H1 (cell line): Measurements from ENCODE around the gene NCAPD3. TPM values are rescaled to one million over a fixed set of nuclear protein-coding genes. Genes with fewer than 3 reads are reported as not detected.

Experiments used
- CTCF ChIA-PET: fragments of 300-600 bp; sonication (Branson Sonifier 250); formaldehyde crosslinking; loops from one replicate; lab custom pipeline; 2021; ENCODE audit not compliant: partially characterized antibody; lab: Charles Lee
- POLR2A ChIA-PET: fragments of 300-600 bp; sonication (Branson Sonifier 250); formaldehyde crosslinking; loops from one replicate; lab custom pipeline; 2021; ENCODE audit warnings: inconsistent platforms; ENCODE audit not compliant: partially characterized antibody; lab: Charles Lee
- DNase-seq, 2 experiments: peaks; one replicate each; pipeline versions ENCODE4 v3.0.0 to v3.0.0-alpha.2; 2010 to 2022; ENCODE audit warnings: low spot score in 2 of 2, low read depth in 1 of 2, mixed read lengths in 1 of 2
- FAIRE-seq: peaks from 2 replicates; lab custom pipeline; 2011; peaks lifted over from hg19 to GRCh38; lab: Jason Lieb, UNC
- H2AFZ ChIP-seq: 2 replicates; pipeline ENCODE4 v1.8.1; 2012; ENCODE audit warnings: low read length, inconsistent platforms
- H2AK5ac ChIP-seq: 2 replicates; pipeline ENCODE4 v1.6.1; 2013; ENCODE audit warnings: low read depth, low read length
- H2BK120ac ChIP-seq: replicated peaks from 2 replicates; pipeline ENCODE3; 2013; ENCODE audit warnings: low read depth, low read length, inconsistent platforms
- H2BK12ac ChIP-seq: 2 replicates; pipeline ENCODE4 v1.6.1; 2013; ENCODE audit warnings: low read depth, low read length
- H2BK15ac ChIP-seq: 2 replicates; pipeline ENCODE4 v1.6.1; 2013; ENCODE audit warnings: low read length
- H2BK20ac ChIP-seq: 2 replicates; pipeline ENCODE4 v1.6.1; 2013; ENCODE audit warnings: low read length
- H2BK5ac ChIP-seq: 2 replicates; pipeline ENCODE4 v1.6.1; 2013; ENCODE audit warnings: low read depth, low read length
- H3K14ac ChIP-seq: 2 replicates; pipeline ENCODE4 v1.6.1; 2013; ENCODE audit warnings: inconsistent platforms; ENCODE audit not compliant: insufficient read length
- H3K18ac ChIP-seq: 2 replicates; pipeline ENCODE4 v1.6.1; 2013; ENCODE audit warnings: low read length; ENCODE audit errors: extremely low read depth
- H3K23ac ChIP-seq: 2 replicates; pipeline ENCODE4 v1.6.1; 2013; ENCODE audit warnings: inconsistent platforms; ENCODE audit not compliant: insufficient read length
- H3K23me2 ChIP-seq: 2 replicates; pipeline ENCODE4 v1.6.1; 2013; ENCODE audit warnings: low read depth, low read length
- H3K27ac ChIP-seq: 2 replicates; pipeline ENCODE4 v1.6.1; 2011; ENCODE audit warnings: low read depth, low read length, inconsistent platforms
- H3K27me3 ChIP-seq, 4 experiments: replicated peaks in 1 of 4; 1 replicate in 1 of 4; 2 replicates in 3 of 4; pipeline versions ENCODE4 v1.6.1 to v1.8.1; 2011 to 2013; ENCODE audit warnings: low read length in 3 of 4, mild to moderate bottlenecking in 3 of 4, inconsistent platforms in 2 of 4, mixed read lengths in 2 of 4, moderate library complexity in 1 of 4; ENCODE audit not compliant: control insufficient read depth in 3 of 4, insufficient read depth in 3 of 4; ENCODE audit errors: extremely low read depth in 1 of 4
- H3K36me3 ChIP-seq, 4 experiments: 2 replicates each; pipeline versions ENCODE4 v1.6.1 to v1.8.1; 2011 to 2013; ENCODE audit warnings: mild to moderate bottlenecking in 4 of 4, low read length in 3 of 4, moderate library complexity in 2 of 4, control low read depth in 1 of 4, inconsistent platforms in 1 of 4; ENCODE audit not compliant: insufficient read depth in 4 of 4, control insufficient read depth in 2 of 4
- H3K4ac ChIP-seq: replicated peaks from 2 replicates; pipeline ENCODE3; 2013; ENCODE audit warnings: low read length, low read depth, mixed read lengths, inconsistent platforms; ENCODE audit not compliant: insufficient read length
- H3K4me1 ChIP-seq, 4 experiments: replicated peaks in 1 of 4; 1 replicate in 1 of 4; 2 replicates in 3 of 4; pipeline versions ENCODE4 v1.6.1 to v1.8.1; 2011 to 2013; ENCODE audit warnings: low read length in 3 of 4, inconsistent platforms in 2 of 4, mixed read lengths in 1 of 4; ENCODE audit not compliant: insufficient read depth in 4 of 4, control insufficient read depth in 3 of 4
- H3K4me2 ChIP-seq, 2 experiments: 2 replicates each; pipeline versions ENCODE4 v1.6.1 to v1.8.1; 2011 to 2013; ENCODE audit warnings: low read depth in 2 of 2, low read length in 2 of 2, control low read depth in 1 of 2, inconsistent platforms in 1 of 2, mild to moderate bottlenecking in 1 of 2; ENCODE audit not compliant: insufficient read depth in 1 of 2
- H3K4me3 ChIP-seq, 4 experiments: fragments of 200-600, 300-600 bp in 1 of 4; sonication (generic), shearing (Covaris generic), sonication (Bioruptor Twin) in 1 of 4; 2 replicates each; pipeline versions ENCODE4 v1.5.1 to v1.8.1; 2011 to 2016; ENCODE audit warnings: low read length in 4 of 4, low read depth in 3 of 4, control low read depth in 2 of 4, inconsistent platforms in 2 of 4, mild to moderate bottlenecking in 2 of 4, mixed read lengths in 1 of 4, moderate library complexity in 1 of 4; ENCODE audit not compliant: insufficient read depth in 2 of 4; ENCODE audit errors: extremely low read depth in 1 of 4
- H3K56ac ChIP-seq: replicated peaks from 2 replicates; pipeline ENCODE3; 2013; ENCODE audit warnings: low read depth, mild to moderate bottlenecking, mixed read lengths, low read length, inconsistent platforms; ENCODE audit not compliant: insufficient read length
- H3K79me1 ChIP-seq: 2 replicates; pipeline ENCODE4 v1.6.1; 2013; ENCODE audit warnings: low read depth, low read length, control low read depth
- H3K79me2 ChIP-seq, 2 experiments: 2 replicates each; pipeline versions ENCODE4 v1.6.1 to v1.8.1; 2012 to 2013; ENCODE audit warnings: low read length in 2 of 2, mild to moderate bottlenecking in 2 of 2, inconsistent platforms in 1 of 2; ENCODE audit not compliant: insufficient read depth in 2 of 2, control insufficient read depth in 1 of 2
- H3K9ac ChIP-seq, 4 experiments: replicated peaks in 1 of 4; 1 replicate in 1 of 4; 2 replicates in 3 of 4; pipeline versions ENCODE4 v1.6.1 to v1.8.1; 2011 to 2013; ENCODE audit warnings: low read depth in 3 of 4, low read length in 3 of 4, control low read depth in 2 of 4, mild to moderate bottlenecking in 2 of 4, moderate library complexity in 2 of 4, inconsistent platforms in 1 of 4; ENCODE audit errors: extremely low read depth in 1 of 4
- H3K9me3 ChIP-seq, 2 experiments: 2 replicates each; pipeline versions ENCODE4 v1.6.1 to v1.8.1; 2012 to 2013; ENCODE audit warnings: mild to moderate bottlenecking in 2 of 2, moderate library complexity in 2 of 2, control low read depth in 1 of 2, inconsistent platforms in 1 of 2, low read depth in 1 of 2, low read length in 1 of 2, mixed read lengths in 1 of 2; ENCODE audit not compliant: insufficient read depth in 2 of 2
- H4K20me1 ChIP-seq, 2 experiments: replicated peaks in 1 of 2; 2 replicates each; pipeline versions ENCODE3 to v1.8.1; 2011 to 2013; ENCODE audit warnings: inconsistent platforms in 2 of 2, low read length in 2 of 2, mild to moderate bottlenecking in 1 of 2; ENCODE audit not compliant: insufficient read depth in 2 of 2, control insufficient read depth in 1 of 2
- H4K5ac ChIP-seq: 2 replicates; pipeline ENCODE4 v1.6.1; 2013; ENCODE audit warnings: low read length, low read depth, mixed read lengths, inconsistent platforms; ENCODE audit not compliant: insufficient read length
- H4K8ac ChIP-seq: 2 replicates; pipeline ENCODE4 v1.8.0; 2013; ENCODE audit warnings: mild to moderate bottlenecking, moderate library complexity, low read length, inconsistent platforms; ENCODE audit not compliant: insufficient read depth; ENCODE audit errors: extremely low read depth
- H4K91ac ChIP-seq: replicated peaks from 2 replicates; pipeline ENCODE3; 2013; ENCODE audit warnings: low read length, mixed read lengths, inconsistent platforms; ENCODE audit not compliant: insufficient read length
- CBX5 ChIP-seq: fragments of 300-800, 300-1000 bp; sonication (generic); IDR thresholded peaks from 2 replicates; pipeline ENCODE4 v1.7.1; 2016; ENCODE audit warnings: antibody characterized with exemption, low read length, low read depth
- JUN ChIP-seq: IDR thresholded peaks from 2 replicates; pipeline ENCODE4 v1.6.1; 2011; ENCODE audit warnings: low read depth, mild to moderate bottlenecking, improper control_type of control experiment, low read length
- NRF1 ChIP-seq: IDR thresholded peaks from 2 replicates; pipeline ENCODE4 v1.6.1; 2011; ENCODE audit warnings: mild to moderate bottlenecking, low read depth, low read length, improper control_type of control experiment
- SP1 ChIP-seq: IDR thresholded peaks from 2 replicates; pipeline ENCODE4 v1.6.1; 2011; ENCODE audit warnings: low read depth, low read length
- TEAD4 ChIP-seq: IDR thresholded peaks from 2 replicates; pipeline ENCODE4 v1.6.1; 2012; ENCODE audit warnings: low read depth, low read length, inconsistent platforms, mixed read lengths
- WGBS, 2 experiments: shearing (Covaris generic) in 1 of 2; methylation state at CpG; one replicate each; pipeline versions ENCODE4 v1.1.6 to v1.1.7; 2013 to 2015; ENCODE audit warnings: low lambda C conversion rate in 2 of 2, mixed read lengths in 2 of 2, inconsistent platforms in 1 of 2, low coverage in 1 of 2, missing lambda C conversion rate in 1 of 2; ENCODE audit not compliant: insufficient replicate concordance in 2 of 2, insufficient coverage in 1 of 2, insufficient read length in 1 of 2; ENCODE audit errors: extremely low coverage in 1 of 2, missing lambda C conversion rate in 1 of 2; 5-methylcytosine and 5-hydroxymethylcytosine counted together
- polyA plus RNA-seq, 7 experiments: library from polyadenylated mRNA; depleted of rRNA in 3 of 7; stranded (reverse) in 5 of 7; unstranded in 2 of 7; fragments of >200 nt in 5 of 7; fragments of 200-250 nt in 2 of 7; gene quantifications; 1 replicate in 5 of 7; 2 replicates in 1 of 7; 4 replicates in 1 of 7; pipeline versions ENCODE4 v1.2.1 to v1.2.3, GENCODE V29; 2011 to 2013; ENCODE audit warnings: missing spikeins in 2 of 7, mixed read lengths in 2 of 7
- total RNA-seq: library from RNA; stranded (reverse); fragmentation: NEBNext Ultra II Directional; extraction: Animal tissue kit (Norgen Biotek cat#: 25700); gene quantifications from 2 replicates; pipeline ENCODE4 v1.2.1, GENCODE V29; 2021

Gene NCAPD3
- total and polyA plus RNA-seq, 2 of the 8 experiments (the other 6 are each of a cell fraction or from before 2014, with no cell fraction given): 26.5 to 55.2 TPM

- H3K23me2 ChIP-seq: no peaks in the 10 kb centered on the region
- no peak overlapping the region for H3K4ac ChIP-seq
- H3K4me1 ChIP-seq: no peaks in the 10 kb centered on the region
- H2BK5ac ChIP-seq: no peak overlapping the region
- peaks cover 58 to 74% of the 10 kb centered on the region in 2 experiments for H3K9me3 ChIP-seq
- H4K20me1 ChIP-seq: no peaks in the 10 kb centered on the region
- H2BK20ac ChIP-seq: no peak overlapping the region
- no peak overlapping the region for H4K5ac ChIP-seq
- no peak for DNase-seq
- no peak for FAIRE-seq
- no peaks in the 10 kb centered on the region for H3K79me2 ChIP-seq
- no peak overlapping the region for H2AFZ ChIP-seq
- peaks cover 24 to 91% (median 69%) of the 10 kb centered on the region in 4 experiments for H3K36me3 ChIP-seq
- no peak overlapping the region for H2AK5ac ChIP-seq
- H4K91ac ChIP-seq: no peak overlapping the region
- H3K4me2 ChIP-seq: no peak overlapping the region
- no peak for TF ChIP-seq JUN
- TF ChIP-seq SP1: no peak
- TF ChIP-seq TEAD4: no peak
- no peak for TF ChIP-seq CBX5
- TF ChIP-seq NRF1: no peak
- H3K4me3 ChIP-seq: no peak overlapping the region
- H3K9ac ChIP-seq: no peak overlapping the region
- no peak overlapping the region for H2BK12ac ChIP-seq
- no peak overlapping the region for H3K14ac ChIP-seq
- H4K8ac ChIP-seq: no peak overlapping the region
- no peaks in the 10 kb centered on the region for H3K79me1 ChIP-seq
- no peak overlapping the region for H2BK15ac ChIP-seq
- no peak overlapping the region for H2BK120ac ChIP-seq
- no peak overlapping the region for H3K56ac ChIP-seq
- H3K27me3 ChIP-seq: no peaks in the 10 kb centered on the region
- ChIA-PET CTCF (interaction anchor here (1.1 to 1.3 kb wide), 3 partner anchors 18 to 243 kb away, joined by 3 to 6 read pairs (median 4); no protein-coding TSS in a partner anchor), POLR2A (no interaction called here)
- H3K18ac ChIP-seq: no peak overlapping the region
- no peak overlapping the region for H3K27ac ChIP-seq
- 92% methylated on average over 6 of the region's 6 CpGs; no CpG with 5 or more reads in 1 of the 2 experiments for WGBS, 2 experiments
- H3K23ac ChIP-seq: no peak overlapping the region
Measured at GRCh38 chr11:134170177-134170918, 53.4 kb downstream of the NCAPD3 start.
